Astrocyte (in vitro differentiated cells and primary cell): Measurements from ENCODE around the gene XXYLT1. TPM values are rescaled to one million over a fixed set of nuclear protein-coding genes. Genes with fewer than 3 reads are reported as not detected.

Experiments
- DNase-seq: peaks from one replicate; pipeline ENCODE4 v3.0.0-alpha.2; 2010; ENCODE audit warnings: low read depth
- FAIRE-seq: peaks from 2 replicates; lab custom pipeline; 2011; peaks lifted over from hg19 to GRCh38; lab: Jason Lieb, UNC
- H2AFZ ChIP-seq: 2 replicates; pipeline ENCODE4 v1.6.0; 2012; ENCODE audit warnings: low read depth, low read length, inconsistent platforms
- H3K27ac ChIP-seq: 2 replicates; pipeline ENCODE4 v1.5.1; 2011; ENCODE audit warnings: low read depth, low read length, inconsistent platforms
- H3K27me3 ChIP-seq: 2 replicates; pipeline ENCODE4 v1.6.0; 2011; ENCODE audit warnings: low read length, inconsistent platforms; ENCODE audit not compliant: insufficient read depth
- H3K36me3 ChIP-seq: 2 replicates; pipeline ENCODE4 v1.5.1; 2011; ENCODE audit warnings: low read length, inconsistent platforms; ENCODE audit not compliant: insufficient read depth
- H3K4me1 ChIP-seq: 2 replicates; pipeline ENCODE4 v1.5.1; 2011; ENCODE audit warnings: low read length, inconsistent platforms; ENCODE audit not compliant: insufficient read depth
- H3K4me2 ChIP-seq: 2 replicates; pipeline ENCODE4 v1.6.0; 2012; ENCODE audit warnings: low read length, inconsistent platforms
- H3K4me3 ChIP-seq: 2 replicates; pipeline ENCODE4 v1.5.1; 2011; ENCODE audit warnings: low read depth, mild to moderate bottlenecking, low read length, inconsistent platforms; ENCODE audit not compliant: insufficient read depth
- H3K79me2 ChIP-seq: 2 replicates; pipeline ENCODE4 v1.6.0; 2012; ENCODE audit warnings: mild to moderate bottlenecking, low read length, inconsistent platforms; ENCODE audit not compliant: insufficient read depth
- H3K9ac ChIP-seq: 2 replicates; pipeline ENCODE4 v1.6.0; 2012; ENCODE audit warnings: mild to moderate bottlenecking, low read length, inconsistent platforms
- H3K9me3 ChIP-seq: 2 replicates; pipeline ENCODE4 v1.5.1; 2012; ENCODE audit warnings: low read depth, mild to moderate bottlenecking, low read length, inconsistent platforms; ENCODE audit not compliant: insufficient read depth
- H4K20me1 ChIP-seq: 2 replicates; pipeline ENCODE4 v1.6.0; 2012; ENCODE audit warnings: low read length, inconsistent platforms; ENCODE audit not compliant: insufficient read depth
- H3K27ac Mint-ChIP-seq: one replicate; pipeline ENCODE4 v1.8.0; 2021; ENCODE audit warnings: mild to moderate bottlenecking, mixed read lengths; ENCODE audit not compliant: unreplicated experiment
- H3K27me3 Mint-ChIP-seq: one replicate; pipeline ENCODE4 v1.8.0; 2021; ENCODE audit warnings: low read depth, mixed read lengths; ENCODE audit not compliant: unreplicated experiment
- H3K36me3 Mint-ChIP-seq: one replicate; pipeline ENCODE4 v1.8.0; 2021; ENCODE audit warnings: low read depth, mixed read lengths; ENCODE audit not compliant: unreplicated experiment
- H3K4me1 Mint-ChIP-seq: one replicate; pipeline ENCODE4 v1.8.0; 2021; ENCODE audit warnings: low read depth, mixed read lengths; ENCODE audit not compliant: unreplicated experiment
- H3K4me3 Mint-ChIP-seq: one replicate; pipeline ENCODE4 v1.8.0; 2021; ENCODE audit warnings: mild to moderate bottlenecking, moderate library complexity, mixed read lengths; ENCODE audit not compliant: unreplicated experiment
- H3K9me3 Mint-ChIP-seq: one replicate; pipeline ENCODE4 v1.8.0; 2021; ENCODE audit warnings: mild to moderate bottlenecking, mixed read lengths; ENCODE audit not compliant: unreplicated experiment
- EZH2 ChIP-seq: IDR thresholded peaks from 2 replicates; pipeline ENCODE4 v1.6.1; 2012; ENCODE audit warnings: mild to moderate bottlenecking, low read length, inconsistent platforms; ENCODE audit not compliant: insufficient read depth
- total RNA-seq: library from RNA; stranded (reverse); gene quantifications from 2 replicates; pipeline ENCODE4 v1.2.1, GENCODE V29; 2021
- TF ChIP-seq, protein P1 (sequence below): IDR thresholded peaks from 2 replicates; pipeline ENCODE4 v1.5.1; 2011; ENCODE audit warnings: low read depth, mild to moderate bottlenecking, inconsistent platforms, low read length, moderate library complexity; ENCODE audit not compliant: insufficient read depth

The XXYLT1 gene
- total RNA-seq, 1 donor from 2014 or later, result 26.2 TPM

DNA sequence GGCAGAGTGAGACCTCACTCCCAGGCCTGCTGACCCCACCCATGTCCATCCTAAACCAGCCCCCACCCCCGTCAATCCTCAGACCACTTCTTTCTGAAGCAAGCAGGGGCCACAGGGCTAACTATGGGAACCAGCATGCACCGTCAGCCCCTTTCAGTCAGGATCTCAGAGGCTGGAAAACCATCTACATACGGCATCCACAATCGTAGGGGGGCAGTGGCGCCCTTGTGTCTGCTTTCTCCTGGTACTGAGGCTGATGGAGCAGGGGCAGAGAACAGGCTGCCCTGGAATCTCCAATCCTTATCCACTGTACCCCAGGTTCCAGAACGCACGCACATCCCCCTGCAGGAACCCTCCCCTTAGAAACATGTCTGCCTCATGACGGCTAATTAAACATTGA is 56.6 kb downstream of the XXYLT1 start:
- Mint-ChIP-seq H3K4me3 (no peak overlapping the region), H3K9me3 (peaks cover 6% of the 10 kb centered on the region), H3K27ac (no peak overlapping the region), H3K27me3 (no peaks in the 10 kb centered on the region), H3K4me1 (peaks cover 14% of the 10 kb centered on the region), H3K36me3 (peaks cover 10% of the 10 kb centered on the region)
- H3K79me2 ChIP-seq, result peaks cover 7% of the 10 kb centered on the region
- no peaks in the 10 kb centered on the region for H4K20me1 ChIP-seq
- no peaks in the 10 kb centered on the region for H3K36me3 ChIP-seq
- TF ChIP-seq, protein P1, sequence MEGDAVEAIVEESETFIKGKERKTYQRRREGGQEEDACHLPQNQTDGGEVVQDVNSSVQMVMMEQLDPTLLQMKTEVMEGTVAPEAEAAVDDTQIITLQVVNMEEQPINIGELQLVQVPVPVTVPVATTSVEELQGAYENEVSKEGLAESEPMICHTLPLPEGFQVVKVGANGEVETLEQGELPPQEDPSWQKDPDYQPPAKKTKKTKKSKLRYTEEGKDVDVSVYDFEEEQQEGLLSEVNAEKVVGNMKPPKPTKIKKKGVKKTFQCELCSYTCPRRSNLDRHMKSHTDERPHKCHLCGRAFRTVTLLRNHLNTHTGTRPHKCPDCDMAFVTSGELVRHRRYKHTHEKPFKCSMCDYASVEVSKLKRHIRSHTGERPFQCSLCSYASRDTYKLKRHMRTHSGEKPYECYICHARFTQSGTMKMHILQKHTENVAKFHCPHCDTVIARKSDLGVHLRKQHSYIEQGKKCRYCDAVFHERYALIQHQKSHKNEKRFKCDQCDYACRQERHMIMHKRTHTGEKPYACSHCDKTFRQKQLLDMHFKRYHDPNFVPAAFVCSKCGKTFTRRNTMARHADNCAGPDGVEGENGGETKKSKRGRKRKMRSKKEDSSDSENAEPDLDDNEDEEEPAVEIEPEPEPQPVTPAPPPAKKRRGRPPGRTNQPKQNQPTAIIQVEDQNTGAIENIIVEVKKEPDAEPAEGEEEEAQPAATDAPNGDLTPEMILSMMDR, result no peak
- TF ChIP-seq EZH2, result no peak
- peaks cover 19% of the 10 kb centered on the region for H3K4me1 ChIP-seq
- H3K27ac ChIP-seq, result no peak overlapping the region
- H2AFZ ChIP-seq, result no peak overlapping the region
- no peak overlapping the region for H3K4me2 ChIP-seq
- FAIRE-seq (no peak), DNase-seq (no peak)
- H3K9ac ChIP-seq, result no peak overlapping the region
- H3K4me3 ChIP-seq, result no peak overlapping the region
- no peaks in the 10 kb centered on the region for H3K9me3 ChIP-seq
- H3K27me3 ChIP-seq, result no peaks in the 10 kb centered on the region

DNA sequence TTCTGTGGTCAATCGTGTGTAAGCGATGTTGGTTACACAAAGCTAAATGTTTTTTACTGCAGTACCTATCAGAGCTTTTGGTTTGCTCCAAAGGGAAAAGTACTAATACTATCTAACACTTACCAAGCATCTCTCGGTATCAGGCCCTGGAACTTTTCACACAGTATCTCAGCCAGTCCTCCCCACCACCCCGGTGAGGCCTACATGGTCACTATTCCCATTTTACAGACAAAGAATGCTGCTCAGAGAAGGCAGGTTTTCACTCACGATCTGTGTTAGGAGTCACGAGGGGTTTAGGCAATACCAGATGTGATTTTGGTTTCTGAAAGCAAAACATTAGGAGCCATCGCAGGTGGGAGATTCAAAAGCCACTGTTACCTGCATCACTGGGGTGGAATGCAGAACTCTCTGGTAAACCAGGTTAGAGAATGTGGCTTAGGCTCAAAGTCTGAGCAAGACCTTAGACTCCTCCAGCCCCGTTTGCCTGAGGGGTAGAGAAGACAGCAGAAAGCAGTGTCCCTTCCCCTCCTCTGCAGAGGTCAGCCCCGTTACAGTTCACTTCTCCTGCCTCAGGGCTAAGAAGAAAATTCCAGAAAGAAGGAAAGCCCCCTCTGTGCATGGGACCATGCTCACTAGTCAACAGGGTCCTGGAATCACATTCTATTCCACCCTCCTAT is 57.2 kb downstream of the XXYLT1 start:
- Mint-ChIP-seq H3K36me3 (peaks cover 9% of the 10 kb centered on the region), H3K4me3 (no peak overlapping the region), H3K27me3 (no peaks in the 10 kb centered on the region), H3K9me3 (peaks cover 6% of the 10 kb centered on the region), H3K27ac (no peak overlapping the region), H3K4me1 (peaks cover 16% of the 10 kb centered on the region)
- H3K9me3 ChIP-seq, result no peaks in the 10 kb centered on the region
- peaks cover 25% of the 10 kb centered on the region for H3K4me1 ChIP-seq
- peaks cover 13% of the 10 kb centered on the region for H3K79me2 ChIP-seq
- no peak for TF ChIP-seq EZH2
- TF ChIP-seq, protein P1, result no peak
- H2AFZ ChIP-seq, result no peak overlapping the region
- no peak overlapping the region for H3K4me3 ChIP-seq
- H3K27ac ChIP-seq, result no peak overlapping the region
- no peaks in the 10 kb centered on the region for H4K20me1 ChIP-seq
- FAIRE-seq, result no peak
- no peaks in the 10 kb centered on the region for H3K36me3 ChIP-seq
- H3K9ac ChIP-seq, result no peak overlapping the region
- H3K4me2 ChIP-seq, result no peak overlapping the region
- DNase-seq, result no peak
- no peaks in the 10 kb centered on the region for H3K27me3 ChIP-seq

GRCh38 chr3:195212749-195213375 is 58.1 kb downstream of the XXYLT1 start:
- no peaks in the 10 kb centered on the region for H3K27me3 Mint-ChIP-seq
- Histone ChIP-seq H3K4me2 (no peak overlapping the region), H3K27me3 (no peaks in the 10 kb centered on the region), H3K36me3 (no peaks in the 10 kb centered on the region), H3K4me3 (no peak overlapping the region), H2AFZ (no peak overlapping the region), H3K4me1 (peaks cover 33% of the 10 kb centered on the region), H3K27ac (no peak overlapping the region), H3K9me3 (no peaks in the 10 kb centered on the region), H3K9ac (no peak overlapping the region), H4K20me1 (no peaks in the 10 kb centered on the region), H3K79me2 (peaks cover 20% of the 10 kb centered on the region)
- no peak overlapping the region for H3K4me3 Mint-ChIP-seq
- H3K4me1 Mint-ChIP-seq, result peaks cover 21% of the 10 kb centered on the region
- peaks cover 6% of the 10 kb centered on the region for H3K9me3 Mint-ChIP-seq
- no peak for TF ChIP-seq EZH2
- TF ChIP-seq, protein P1, result no peak
- H3K27ac Mint-ChIP-seq, result no peak overlapping the region
- no peak for FAIRE-seq
- no peak for DNase-seq
- H3K36me3 Mint-ChIP-seq, result peaks cover 9% of the 10 kb centered on the region
